Measurements from ENCODE around the gene MYH1. TPM values are rescaled to one million over a fixed set of nuclear protein-coding genes. Genes with fewer than 3 reads are reported as not detected.

MYH1 gene
- total RNA-seq, 1 experiment from 2014 or later = not detected

- no peaks in the 10 kb centered on the region for H3K23me2 ChIP-seq (ENCODE audit: insufficient read length, low read depth, low read length, poor library complexity, severe bottlenecking)
Measured at GRCh38 chr17:10532026-10532425, 13.7 kb upstream of the MYH1 start.

More at GRCh38 chr17:10532026-10532425, 13.7 kb upstream of the MYH1 start:
- H4K8ac ChIP-seq (replicated peaks; ENCODE audit: insufficient read length, low read depth, low read length) = no peak overlapping the region
- no peak overlapping the region for H3K4me2 ChIP-seq (ENCODE audit: insufficient read depth, insufficient read length, low read length)
- H3K4me1 ChIP-seq (ENCODE audit: insufficient read depth, low read length) = no peaks in the 10 kb centered on the region
- no peak for TF ChIP-seq CTCF (conservative IDR thresholded peaks at IDR 0.05)
- H2BK20ac ChIP-seq (ENCODE audit: low read depth, low read length, poor library complexity, severe bottlenecking) = no peak overlapping the region
- H3K79me1 ChIP-seq (ENCODE audit: insufficient read depth, low read depth, low read length, poor library complexity, severe bottlenecking) = no peaks in the 10 kb centered on the region
- Mint-ChIP-seq H3K4me3 (no peak overlapping the region), H3K27me3 (ENCODE audit: low read depth) (no peaks in the 10 kb centered on the region), H3K4me1 (no peaks in the 10 kb centered on the region), H3K27ac (no peak overlapping the region), H3K9me3 (peaks cover 0 to 2% of the 10 kb centered on the region in 2 experiments; a peak in 1 of 5 replicates), H3K36me3 (ENCODE audit: insufficient read depth in 1 of 3, low read depth in 3 of 3) (peaks cover 0 to 2% (median 0%) of the 10 kb centered on the region in 3 experiments; a peak in 1 of 7 replicates)
- H3K23ac ChIP-seq (ENCODE audit: insufficient read length, low read depth, low read length) = no peak overlapping the region
- H3K4ac ChIP-seq (ENCODE audit: low read depth, low read length) = no peak overlapping the region
- no peak overlapping the region for H2AFZ ChIP-seq (ENCODE audit: low read length)
- no peaks in the 10 kb centered on the region for H3K79me2 ChIP-seq (ENCODE audit: insufficient read depth, low read length)
- no peaks in the 10 kb centered on the region for H3K27me3 ChIP-seq (ENCODE audit: insufficient read depth, low read length)
- no peak overlapping the region for H2BK5ac ChIP-seq (ENCODE audit: insufficient read length, low read length)
- H3K14ac ChIP-seq (ENCODE audit: insufficient read depth, low read length) = no peak overlapping the region
- no peak overlapping the region for H3K27ac ChIP-seq (ENCODE audit: insufficient read length, low read depth, low read length)
- WGBS (ENCODE audit: extremely low coverage, insufficient read length, low lambda C conversion rate) = no CpG with 5 or more reads among the region's 1 CpG
- H3K18ac ChIP-seq (ENCODE audit: insufficient read length, low read depth, low read length) = no peak overlapping the region
- H4K20me1 ChIP-seq (ENCODE audit: control insufficient read depth, insufficient read depth, insufficient read length) = no peaks in the 10 kb centered on the region
- H3K56ac ChIP-seq (ENCODE audit: insufficient read length, low read depth, low read length) = no peak overlapping the region
- H4K5ac ChIP-seq (ENCODE audit: insufficient read length, low read depth, low read length) = no peak overlapping the region
- H2BK15ac ChIP-seq (ENCODE audit: low read depth, low read length) = no peak overlapping the region
- no peak overlapping the region for H2AK5ac ChIP-seq (ENCODE audit: insufficient read length, low read length)
- H3K9ac ChIP-seq (ENCODE audit: extremely low read depth, insufficient read length, low read length) = no peak overlapping the region
- H3K9me3 ChIP-seq (ENCODE audit: control insufficient read depth, low read depth, low read length) = no peaks in the 10 kb centered on the region
- no peak for DNase-seq
- no peak overlapping the region for H2BK12ac ChIP-seq (ENCODE audit: insufficient read length, low read depth, low read length)
- H3T11ph ChIP-seq (ENCODE audit: low read length) = no peak overlapping the region
- no peak overlapping the region for H4K91ac ChIP-seq (ENCODE audit: insufficient read length, low read depth, low read length)
- H2BK120ac ChIP-seq (ENCODE audit: low read depth, low read length, poor library complexity, severe bottlenecking) = no peak overlapping the region
